ENCODE measurements around the gene LEMD2.

Gene LEMD2

DNA sequence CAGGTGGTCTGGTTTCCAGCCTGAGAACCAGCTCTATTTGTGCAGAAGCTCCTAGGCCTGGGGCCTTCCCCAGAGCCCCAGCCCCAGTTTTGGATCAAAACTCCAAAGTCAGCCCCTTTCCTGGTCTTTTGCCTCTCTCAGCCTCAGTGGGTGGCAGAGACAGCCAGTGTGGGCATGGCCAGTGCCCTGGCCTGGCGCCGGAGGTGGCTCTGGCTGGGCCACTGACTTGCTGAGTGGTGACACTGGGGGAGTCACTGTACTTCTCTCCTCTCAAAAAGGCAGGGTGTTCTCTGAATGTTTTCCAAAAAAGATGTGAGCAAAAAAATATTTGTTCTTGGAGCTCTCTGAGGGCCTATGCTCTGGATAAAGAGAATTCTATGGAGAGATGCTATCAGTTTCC lies 34.9 kb upstream of the LEMD2 start:
- TF ChIP-seq, protein P1, sequence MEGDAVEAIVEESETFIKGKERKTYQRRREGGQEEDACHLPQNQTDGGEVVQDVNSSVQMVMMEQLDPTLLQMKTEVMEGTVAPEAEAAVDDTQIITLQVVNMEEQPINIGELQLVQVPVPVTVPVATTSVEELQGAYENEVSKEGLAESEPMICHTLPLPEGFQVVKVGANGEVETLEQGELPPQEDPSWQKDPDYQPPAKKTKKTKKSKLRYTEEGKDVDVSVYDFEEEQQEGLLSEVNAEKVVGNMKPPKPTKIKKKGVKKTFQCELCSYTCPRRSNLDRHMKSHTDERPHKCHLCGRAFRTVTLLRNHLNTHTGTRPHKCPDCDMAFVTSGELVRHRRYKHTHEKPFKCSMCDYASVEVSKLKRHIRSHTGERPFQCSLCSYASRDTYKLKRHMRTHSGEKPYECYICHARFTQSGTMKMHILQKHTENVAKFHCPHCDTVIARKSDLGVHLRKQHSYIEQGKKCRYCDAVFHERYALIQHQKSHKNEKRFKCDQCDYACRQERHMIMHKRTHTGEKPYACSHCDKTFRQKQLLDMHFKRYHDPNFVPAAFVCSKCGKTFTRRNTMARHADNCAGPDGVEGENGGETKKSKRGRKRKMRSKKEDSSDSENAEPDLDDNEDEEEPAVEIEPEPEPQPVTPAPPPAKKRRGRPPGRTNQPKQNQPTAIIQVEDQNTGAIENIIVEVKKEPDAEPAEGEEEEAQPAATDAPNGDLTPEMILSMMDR (IDR thresholded peaks at IDR 0.05; ENCODE audit: control insufficient read depth, extremely low read depth, insufficient read depth) = no peak
- DNase-seq (ENCODE audit: low read depth) = no peak
- no peak overlapping the region for H3K4me3 ChIP-seq (ENCODE audit: low read depth, low read length)

DNA sequence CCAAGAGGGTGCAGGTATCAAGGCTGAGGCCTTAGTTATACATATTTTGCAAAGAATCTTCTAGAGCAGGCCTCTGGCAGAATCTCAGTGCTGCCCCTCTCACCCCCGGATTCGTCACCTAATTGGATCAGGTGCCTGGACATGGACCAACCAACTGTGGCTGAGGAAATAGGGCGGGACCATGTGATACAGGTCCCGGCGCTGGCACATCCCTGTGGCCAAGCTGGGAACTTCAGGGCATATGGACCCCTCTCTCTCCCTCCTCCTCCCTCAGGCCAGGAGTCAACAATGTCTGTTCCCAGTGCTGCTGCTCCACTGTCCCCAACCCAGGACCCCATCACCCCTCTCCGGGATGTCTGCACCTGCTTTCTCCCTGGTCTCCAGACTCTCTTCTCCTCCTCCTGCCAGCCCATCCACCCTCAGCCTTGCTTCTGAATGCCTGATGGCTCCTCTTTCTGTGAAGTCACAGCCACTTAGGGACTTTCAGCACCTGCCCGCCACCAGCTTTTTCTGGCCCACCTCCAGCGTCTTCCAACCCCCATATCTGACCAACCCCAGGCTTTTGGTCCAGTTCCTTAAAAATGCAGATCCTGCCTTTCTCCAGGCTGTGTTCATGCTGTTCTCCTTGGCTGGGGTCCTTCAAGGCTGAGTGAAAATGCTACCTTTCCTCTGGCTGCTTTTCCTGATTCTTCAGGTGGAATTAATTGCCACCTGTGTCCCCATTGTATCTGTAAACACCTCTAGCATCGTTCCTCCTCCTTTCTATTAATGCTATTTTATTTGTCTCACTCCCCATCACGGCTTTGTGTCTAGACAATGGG lies 33.9 kb upstream of the LEMD2 start:
- TF ChIP-seq, protein P1 (IDR thresholded peaks at IDR 0.05; ENCODE audit: control insufficient read depth, extremely low read depth, insufficient read depth) = no peak
- DNase-seq (ENCODE audit: low read depth) = no peak

DNA sequence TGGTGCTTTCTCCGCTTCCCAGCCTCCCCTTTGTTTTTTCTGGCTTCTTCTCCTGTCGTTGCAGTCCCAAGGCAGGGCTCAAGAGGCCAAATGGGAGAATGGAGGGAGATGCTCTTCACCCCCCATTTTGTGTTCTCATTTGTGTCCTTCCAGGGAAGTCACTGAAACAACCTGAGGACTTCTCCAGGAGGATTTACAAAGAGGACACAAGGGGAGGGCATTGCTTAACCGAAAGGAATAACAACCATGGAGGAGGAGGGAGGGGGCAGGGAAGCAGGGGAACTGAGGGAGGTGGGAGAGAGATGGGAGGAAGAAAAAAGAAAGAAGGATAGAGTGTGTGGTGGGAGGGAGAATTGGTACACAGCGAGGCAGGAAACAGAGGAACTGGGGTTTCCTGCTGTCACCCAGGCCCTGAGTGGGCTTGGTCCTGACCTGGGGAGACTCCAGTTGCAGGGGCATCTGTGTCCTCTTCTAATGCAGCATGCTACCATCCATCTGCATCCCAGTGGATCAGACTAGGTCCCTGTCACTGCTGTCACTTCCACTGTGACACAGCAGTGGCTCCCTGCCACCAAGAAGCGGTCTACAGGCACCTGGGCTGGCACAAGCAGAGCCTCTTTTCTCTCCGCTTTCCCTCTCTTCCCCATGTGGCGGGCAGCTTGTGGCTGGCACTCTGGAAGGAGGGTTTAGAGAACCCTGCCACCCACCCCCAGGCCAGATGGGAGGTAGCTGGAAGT lies 32.0 kb upstream of the LEMD2 start:
- DNase-seq (ENCODE audit: low read depth) = no peak
- H3K4me3 ChIP-seq (ENCODE audit: low read depth, low read length) = no peak overlapping the region
- TF ChIP-seq, protein P1 (IDR thresholded peaks at IDR 0.05; ENCODE audit: control insufficient read depth, extremely low read depth, insufficient read depth) = no peak

More for the DNA sequence above, 33.9 kb upstream of the LEMD2 start:
- no peak overlapping the region for H3K4me3 ChIP-seq (ENCODE audit: low read depth, low read length)

DNA sequence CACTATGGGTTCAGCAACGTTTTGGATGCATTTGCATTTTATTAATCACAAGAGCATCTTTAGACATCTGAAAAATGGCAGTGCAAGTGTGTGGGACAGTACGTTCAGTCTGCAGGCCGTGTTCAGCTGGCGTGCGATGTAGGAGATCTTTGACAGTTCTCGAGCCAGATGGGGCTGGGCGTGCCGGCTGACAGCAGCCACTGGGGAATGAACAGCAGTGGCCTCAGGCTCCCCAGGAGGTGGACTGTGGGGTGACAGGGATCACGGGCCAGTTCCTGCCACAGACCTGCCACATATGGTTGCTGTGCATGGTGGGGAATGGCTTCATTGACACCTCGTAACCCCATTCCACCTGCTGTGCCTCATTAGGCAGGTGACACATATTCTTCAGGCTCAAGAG lies 31.3 kb upstream of the LEMD2 start:
- TF ChIP-seq, protein P1 (IDR thresholded peaks at IDR 0.05; ENCODE audit: control insufficient read depth, extremely low read depth, insufficient read depth) = no peak
- H3K4me3 ChIP-seq (ENCODE audit: low read depth, low read length) = no peak overlapping the region
- DNase-seq (ENCODE audit: low read depth) = no peak

DNA sequence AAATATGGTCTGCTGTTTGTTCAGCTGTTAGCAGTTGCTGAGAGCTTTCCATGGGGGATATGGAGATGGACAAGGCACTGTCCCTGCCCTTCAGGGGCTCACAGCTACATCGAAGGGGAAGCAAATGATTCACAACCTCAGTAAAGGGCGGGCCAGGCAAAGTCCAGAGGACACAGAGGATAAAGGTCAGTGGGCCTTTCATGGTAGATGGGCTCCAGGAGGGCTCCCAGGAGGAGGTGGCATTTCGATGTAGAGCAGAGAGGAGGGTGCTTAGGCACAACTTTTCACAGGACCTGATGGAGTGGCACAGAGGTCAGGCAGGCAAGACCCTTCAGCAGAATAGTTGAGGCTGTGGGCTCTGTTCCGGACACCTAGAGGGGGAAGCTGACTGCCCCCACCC lies 30.1 kb upstream of the LEMD2 start:
- no peak for DNase-seq (ENCODE audit: low read depth)
- H3K4me3 ChIP-seq (ENCODE audit: low read depth, low read length) = no peak overlapping the region
- TF ChIP-seq, protein P1 (IDR thresholded peaks at IDR 0.05; ENCODE audit: control insufficient read depth, extremely low read depth, insufficient read depth) = no peak

DNA sequence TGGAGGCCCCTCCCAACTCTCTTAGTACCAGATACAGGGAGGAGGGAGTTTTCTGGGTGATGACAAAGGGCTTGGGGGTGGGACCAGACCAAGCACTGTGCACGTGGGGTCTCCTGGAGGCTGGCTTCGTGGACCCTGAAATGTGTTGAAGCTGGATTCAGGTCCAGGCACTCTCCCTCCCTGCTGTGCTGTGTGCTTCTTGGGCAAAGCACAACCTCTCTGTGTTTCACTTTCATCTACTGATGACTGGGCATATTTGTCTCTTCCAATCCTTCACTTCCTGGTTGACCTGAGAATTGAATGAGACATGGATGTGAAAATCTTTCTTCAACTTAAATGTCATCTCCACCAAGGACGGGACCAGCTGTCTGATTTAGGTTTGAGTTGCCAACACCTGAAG lies 29.4 kb upstream of the LEMD2 start:
- DNase-seq (ENCODE audit: low read depth) = no peak
- TF ChIP-seq, protein P1 (IDR thresholded peaks at IDR 0.05; ENCODE audit: control insufficient read depth, extremely low read depth, insufficient read depth) = no peak
- no peak overlapping the region for H3K4me3 ChIP-seq (ENCODE audit: low read depth, low read length)

All from LNCaP clone FGC (cell line).